OCI-LY3 (cell line): ENCODE data around the gene ETFRF1.

Source experiments
- H2AFZ ChIP-seq: fragments of 200-600, 300-600 bp; shearing (Covaris generic); 2 replicates; pipeline ENCODE4 v1.6.0; 2014; ENCODE audit warnings: antibody characterized with exemption, low read depth, low read length
- H3K27ac ChIP-seq: fragments of 200-600, 300-600 bp; sonication (generic); 2 replicates; pipeline ENCODE4 v1.5.1; 2014; ENCODE audit warnings: mild to moderate bottlenecking, low read length, moderate library complexity, mixed read lengths
- H3K27me3 ChIP-seq: fragments of 200-600, 300-600 bp; sonication (generic); 2 replicates; pipeline ENCODE4 v1.6.1; 2014; ENCODE audit warnings: low read depth, low read length, mixed read lengths
- H3K36me3 ChIP-seq: fragments of 200-600, 300-600 bp; sonication (generic); replicated peaks from 2 replicates; pipeline ENCODE3; 2014; ENCODE audit warnings: low read depth, low read length, mixed read lengths
- H3K4me1 ChIP-seq: fragments of 300-600, 200-600 bp; sonication (generic); 2 replicates; pipeline ENCODE4 v1.6.1; 2014; ENCODE audit warnings: low read length, mixed read lengths
- H3K4me2 ChIP-seq: fragments of 200-600, 300-600 bp; sonication (generic); 2 replicates; pipeline ENCODE4 v1.6.1; 2014; ENCODE audit warnings: low read length, mixed read lengths
- H3K4me3 ChIP-seq: fragments of 300-600, 200-600 bp; sonication (generic); 2 replicates; pipeline ENCODE4 v1.5.1; 2014; ENCODE audit warnings: antibody characterized with exemption, mild to moderate bottlenecking, low read length, moderate library complexity
- H3K79me2 ChIP-seq: fragments of 300-600, 200-600 bp; shearing (Covaris generic); 2 replicates; pipeline ENCODE4 v1.6.1; 2014; ENCODE audit warnings: mild to moderate bottlenecking, low read length, mixed read lengths
- H3K9ac ChIP-seq: fragments of 300-600, 200-600 bp; shearing (Covaris generic); 2 replicates; pipeline ENCODE4 v1.6.0; 2014; ENCODE audit warnings: mild to moderate bottlenecking, low read length, moderate library complexity
- H3K9me3 ChIP-seq: fragments of 200-600, 300-600 bp; shearing (Covaris generic); 2 replicates; pipeline ENCODE4 v1.6.1; 2014; ENCODE audit warnings: low read length, mixed read lengths; ENCODE audit not compliant: insufficient read depth
- H4K20me1 ChIP-seq: fragments of 200-600, 300-600 bp; sonication (generic); 2 replicates; pipeline ENCODE4 v1.6.1; 2016; ENCODE audit warnings: low read length, mixed read lengths; ENCODE audit not compliant: insufficient read depth
- EZH2phosphoT487 ChIP-seq: fragments of 200-600 bp; shearing (Covaris generic); IDR thresholded peaks from 2 replicates; pipeline ENCODE4 v1.6.1; 2018; ENCODE audit warnings: antibody characterized with exemption, mixed run types, low read depth
- TF ChIP-seq, protein P1 (sequence below): fragments of 200-600, 300-600 bp; sonication (generic); IDR thresholded peaks from 2 replicates; pipeline ENCODE4 v1.5.1; 2014; ENCODE audit warnings: antibody characterized with exemption, low read length, low read depth

ETFRF1 gene

DNA sequence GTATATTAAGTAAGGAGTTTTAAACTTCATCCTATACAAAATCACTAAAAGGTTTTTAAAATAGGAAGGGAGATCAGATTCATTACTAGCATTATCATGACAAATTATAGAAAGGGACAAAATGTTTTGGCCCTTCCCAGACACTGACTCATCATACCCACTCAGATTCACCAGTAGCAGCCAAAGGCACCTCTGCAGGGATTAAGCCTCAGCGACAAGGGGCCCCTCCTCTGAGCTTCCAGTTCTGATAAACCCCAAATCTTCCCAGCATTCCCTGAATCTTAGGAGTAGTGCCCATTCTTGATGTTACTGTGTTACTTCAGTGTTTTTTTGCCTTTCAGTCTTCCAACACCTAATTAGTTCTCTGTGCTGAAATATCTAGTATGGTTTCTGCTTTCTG, 41.2 kb downstream of the ETFRF1 start:
- Histone ChIP-seq H3K4me1 (peaks cover 4% of the 10 kb centered on the region; the same call in 1 of the 2 replicates), H3K27ac (no peak overlapping the region), H3K9me3 (no peaks in the 10 kb centered on the region), H3K27me3 (no peaks in the 10 kb centered on the region), H4K20me1 (peaks cover 65% of the 10 kb centered on the region), H3K4me3 (no peak overlapping the region), H3K79me2 (peaks cover 67% of the 10 kb centered on the region), H2AFZ (no peak overlapping the region), H3K4me2 (no peak overlapping the region), H3K36me3 (peaks cover 54% of the 10 kb centered on the region), H3K9ac (no peak overlapping the region)
- TF ChIP-seq EZH2phosphoT487 = no peak
- TF ChIP-seq, protein P1, sequence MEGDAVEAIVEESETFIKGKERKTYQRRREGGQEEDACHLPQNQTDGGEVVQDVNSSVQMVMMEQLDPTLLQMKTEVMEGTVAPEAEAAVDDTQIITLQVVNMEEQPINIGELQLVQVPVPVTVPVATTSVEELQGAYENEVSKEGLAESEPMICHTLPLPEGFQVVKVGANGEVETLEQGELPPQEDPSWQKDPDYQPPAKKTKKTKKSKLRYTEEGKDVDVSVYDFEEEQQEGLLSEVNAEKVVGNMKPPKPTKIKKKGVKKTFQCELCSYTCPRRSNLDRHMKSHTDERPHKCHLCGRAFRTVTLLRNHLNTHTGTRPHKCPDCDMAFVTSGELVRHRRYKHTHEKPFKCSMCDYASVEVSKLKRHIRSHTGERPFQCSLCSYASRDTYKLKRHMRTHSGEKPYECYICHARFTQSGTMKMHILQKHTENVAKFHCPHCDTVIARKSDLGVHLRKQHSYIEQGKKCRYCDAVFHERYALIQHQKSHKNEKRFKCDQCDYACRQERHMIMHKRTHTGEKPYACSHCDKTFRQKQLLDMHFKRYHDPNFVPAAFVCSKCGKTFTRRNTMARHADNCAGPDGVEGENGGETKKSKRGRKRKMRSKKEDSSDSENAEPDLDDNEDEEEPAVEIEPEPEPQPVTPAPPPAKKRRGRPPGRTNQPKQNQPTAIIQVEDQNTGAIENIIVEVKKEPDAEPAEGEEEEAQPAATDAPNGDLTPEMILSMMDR = no peak

DNA sequence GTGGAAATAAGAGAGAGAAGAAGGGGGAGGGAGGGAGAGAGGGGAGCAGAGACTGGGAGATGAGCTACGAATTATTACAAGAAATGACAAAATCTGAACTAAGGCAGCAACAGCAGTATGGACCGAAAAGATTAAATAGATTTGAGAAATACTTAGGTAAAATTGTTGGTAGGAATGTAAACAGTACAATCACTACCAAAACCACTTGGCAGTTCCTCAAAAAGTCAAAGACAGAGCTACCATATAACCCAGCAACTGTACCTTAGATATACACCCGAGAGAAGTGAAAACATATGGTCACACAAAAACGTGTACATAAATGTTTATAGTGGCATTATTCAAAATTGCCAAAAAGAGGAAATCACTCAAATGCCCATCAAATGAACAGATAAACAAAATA, 41.6 kb downstream of the ETFRF1 start:
- H3K4me2 ChIP-seq = no peak overlapping the region

DNA sequence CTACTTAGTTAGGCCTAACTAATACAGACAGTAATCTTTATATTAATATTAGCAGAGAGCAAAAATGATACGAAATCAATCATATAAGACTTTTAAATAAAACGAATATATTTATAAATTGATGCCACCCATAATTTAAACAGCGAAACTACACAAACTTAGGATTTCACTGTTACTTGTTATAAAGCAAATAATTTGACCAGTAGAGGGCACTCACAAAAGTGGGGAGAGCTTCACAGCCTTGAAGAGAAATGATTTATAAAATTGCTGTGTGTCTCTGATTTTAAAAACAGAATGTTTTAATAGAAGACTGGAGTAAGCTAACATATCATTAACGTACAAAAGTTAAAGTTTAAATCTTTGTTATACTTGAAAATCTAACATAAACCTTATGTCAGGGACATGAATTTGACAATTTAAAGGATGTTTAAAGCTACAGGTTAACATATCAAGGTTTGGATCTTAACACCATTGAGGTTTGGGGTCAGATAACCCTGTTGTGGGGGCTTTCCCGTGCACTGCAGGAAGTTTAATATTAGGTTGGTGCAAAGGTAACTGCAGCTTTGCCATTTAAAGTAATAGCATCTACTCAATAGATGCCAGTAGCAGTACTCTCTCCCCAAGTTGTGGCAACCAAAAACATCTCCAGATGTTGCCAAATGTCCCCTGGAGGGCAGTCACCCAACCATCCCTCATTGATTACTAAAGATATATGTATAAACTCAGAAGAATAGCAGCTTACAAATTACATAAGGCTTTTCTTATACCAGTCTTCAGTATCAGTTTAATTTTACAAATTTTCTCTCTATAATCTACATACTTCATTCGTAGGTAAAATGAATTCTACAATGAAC, 46.4 kb downstream of the ETFRF1 start:
- 0 out of 2 replicates have a peak overlapping the region, but pooled peaks have one; percentile 2 for H3K9ac ChIP-seq
- peaks cover 18% of the 10 kb centered on the region for H3K4me1 ChIP-seq
- peak overlapping the region; percentile 23 for H3K27ac ChIP-seq
- peaks cover 72% of the 10 kb centered on the region for H3K79me2 ChIP-seq
- H3K4me3 ChIP-seq = no peak overlapping the region
- TF ChIP-seq, protein P1 = peak; percentile 85
- no peak for TF ChIP-seq EZH2phosphoT487
- no peaks in the 10 kb centered on the region for H3K9me3 ChIP-seq
- H3K4me2 ChIP-seq = peak overlapping the region; percentile 38
- H3K27me3 ChIP-seq = no peaks in the 10 kb centered on the region
- peaks cover 50% of the 10 kb centered on the region for H3K36me3 ChIP-seq
- H4K20me1 ChIP-seq = peaks cover 59% of the 10 kb centered on the region
- H2AFZ ChIP-seq = no peak overlapping the region

More for the DNA sequence above, 41.6 kb downstream of the ETFRF1 start:
- H3K36me3 ChIP-seq = peaks cover 50% of the 10 kb centered on the region
- peaks cover 9% of the 10 kb centered on the region for H3K4me1 ChIP-seq
- H3K27ac ChIP-seq = no peak overlapping the region
- H3K79me2 ChIP-seq = peaks cover 67% of the 10 kb centered on the region
- H3K9me3 ChIP-seq = no peaks in the 10 kb centered on the region
- no peaks in the 10 kb centered on the region for H3K27me3 ChIP-seq
- peaks cover 62% of the 10 kb centered on the region for H4K20me1 ChIP-seq
- H2AFZ ChIP-seq = no peak overlapping the region
- no peak overlapping the region for H3K4me3 ChIP-seq
- no peak overlapping the region for H3K9ac ChIP-seq
- no peak for TF ChIP-seq EZH2phosphoT487
- TF ChIP-seq, protein P1 = no peak

DNA sequence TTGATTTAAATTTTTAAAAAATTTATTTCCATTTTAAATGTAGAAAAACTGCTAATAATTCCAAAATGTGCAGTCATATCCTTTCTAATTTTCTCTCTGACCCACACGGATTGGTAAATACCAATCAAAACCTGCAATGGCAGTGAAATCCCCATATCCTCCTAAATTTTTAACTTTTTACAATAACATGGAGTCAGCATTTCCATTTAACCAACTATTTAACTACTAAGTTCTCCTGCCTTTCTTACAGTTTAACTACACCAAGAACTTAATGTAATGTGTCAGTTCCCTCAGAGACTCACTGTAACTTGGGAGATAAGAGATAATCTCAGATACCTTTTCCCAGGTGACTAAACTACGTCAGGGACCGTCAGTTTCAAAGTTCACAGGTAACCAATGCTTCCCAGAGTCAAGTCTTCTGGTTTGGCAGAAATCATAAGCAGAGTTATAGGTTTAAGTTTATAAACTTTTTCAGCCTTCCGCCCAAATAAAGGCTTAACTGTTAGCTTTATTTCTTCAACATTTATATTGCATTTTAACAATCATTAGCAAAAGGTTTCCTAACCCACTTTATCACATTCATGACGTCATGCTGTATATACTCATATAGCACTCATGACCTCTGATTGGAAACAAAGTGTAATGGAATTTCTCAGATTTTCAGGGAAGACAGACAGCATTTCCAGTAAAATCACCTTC, 48.1 kb downstream of the ETFRF1 start:
- H3K27ac ChIP-seq = no peak overlapping the region
- H3K9me3 ChIP-seq = no peaks in the 10 kb centered on the region
- no peak overlapping the region for H3K9ac ChIP-seq
- no peak overlapping the region for H3K4me3 ChIP-seq
- TF ChIP-seq, protein P1 = no peak
- TF ChIP-seq EZH2phosphoT487 = no peak
- H4K20me1 ChIP-seq = peaks cover 56% of the 10 kb centered on the region
- peaks cover 21% of the 10 kb centered on the region for H3K4me1 ChIP-seq
- peaks cover 76% of the 10 kb centered on the region for H3K79me2 ChIP-seq
- no peaks in the 10 kb centered on the region for H3K27me3 ChIP-seq
- H3K36me3 ChIP-seq = peaks cover 47% of the 10 kb centered on the region
- no peak overlapping the region for H2AFZ ChIP-seq
- no peak overlapping the region for H3K4me2 ChIP-seq
